ENCODE results near the gene RAB40A.

RAB40A gene

GRCh38 chrX:103531002-103531401, 11.7 kb upstream of the RAB40A start:
- DNase-seq (ENCODE audit: extremely low read depth, low read depth), result peak; percentile 66
- TF ChIP-seq CTCF (IDR thresholded peaks at IDR 0.05; ENCODE audit: low read depth, low read length, missing control alignments), result no peak
- H3K4me3 ChIP-seq (replicated peaks; ENCODE audit: low read depth, low read length), result no peak overlapping the region

GRCh38 chrX:103530545-103530944, 11.3 kb upstream of the RAB40A start:
- TF ChIP-seq CTCF (IDR thresholded peaks at IDR 0.05; ENCODE audit: low read depth, low read length, missing control alignments), result no peak
- no peak for DNase-seq (ENCODE audit: extremely low read depth, low read depth)
- no peak overlapping the region for H3K4me3 ChIP-seq (replicated peaks; ENCODE audit: low read depth, low read length)

GRCh38 chrX:103529550-103529949, 10.3 kb upstream of the RAB40A start:
- TF ChIP-seq CTCF (IDR thresholded peaks at IDR 0.05; ENCODE audit: low read depth, low read length, missing control alignments), result no peak
- no peak overlapping the region for H3K4me3 ChIP-seq (replicated peaks; ENCODE audit: low read depth, low read length)
- DNase-seq (ENCODE audit: extremely low read depth, low read depth), result no peak

- no peak for DNase-seq (ENCODE audit: extremely low read depth, low read depth)
- no peak overlapping the region for H3K4me3 ChIP-seq (replicated peaks; ENCODE audit: low read depth, low read length)
- no peak for TF ChIP-seq CTCF (IDR thresholded peaks at IDR 0.05; ENCODE audit: low read depth, low read length, missing control alignments)
Observed at GRCh38 chrX:103524747-103525146, 5.5 kb upstream of the RAB40A start.

GRCh38 chrX:103523605-103524004, 4.3 kb upstream of the RAB40A start:
- no peak overlapping the region for H3K4me3 ChIP-seq (replicated peaks; ENCODE audit: low read depth, low read length)
- no peak for DNase-seq (ENCODE audit: extremely low read depth, low read depth)
- no peak for TF ChIP-seq CTCF (IDR thresholded peaks at IDR 0.05; ENCODE audit: low read depth, low read length, missing control alignments)

- H3K4me3 ChIP-seq (replicated peaks; ENCODE audit: low read depth, low read length), result no peak overlapping the region
- TF ChIP-seq CTCF (IDR thresholded peaks at IDR 0.05; ENCODE audit: low read depth, low read length, missing control alignments), result no peak
- DNase-seq (ENCODE audit: extremely low read depth, low read depth), result no peak
Observed at GRCh38 chrX:103520386-103520785, 1.1 kb upstream of the RAB40A start.

- no peak for TF ChIP-seq CTCF (IDR thresholded peaks at IDR 0.05; ENCODE audit: low read depth, low read length, missing control alignments)
- no peak for DNase-seq (ENCODE audit: extremely low read depth, low read depth)
- H3K4me3 ChIP-seq (replicated peaks; ENCODE audit: low read depth, low read length), result no peak overlapping the region
Observed at GRCh38 chrX:103518571-103518970, 718 bp downstream of the RAB40A start.
